GM18520 (cell line): ENCODE data around the gene TPD52L1.
A peak's percentile ranks its signal among the peaks of the same experiment; 100 is the strongest.

ENCODE experiments used
- ATAC-seq: cut with Tn5 transposase; IDR thresholded peaks from one replicate; pipeline ENCODE4 v1.9.1; 2021; ENCODE audit not compliant: unreplicated experiment

TPD52L1 gene

DNA sequence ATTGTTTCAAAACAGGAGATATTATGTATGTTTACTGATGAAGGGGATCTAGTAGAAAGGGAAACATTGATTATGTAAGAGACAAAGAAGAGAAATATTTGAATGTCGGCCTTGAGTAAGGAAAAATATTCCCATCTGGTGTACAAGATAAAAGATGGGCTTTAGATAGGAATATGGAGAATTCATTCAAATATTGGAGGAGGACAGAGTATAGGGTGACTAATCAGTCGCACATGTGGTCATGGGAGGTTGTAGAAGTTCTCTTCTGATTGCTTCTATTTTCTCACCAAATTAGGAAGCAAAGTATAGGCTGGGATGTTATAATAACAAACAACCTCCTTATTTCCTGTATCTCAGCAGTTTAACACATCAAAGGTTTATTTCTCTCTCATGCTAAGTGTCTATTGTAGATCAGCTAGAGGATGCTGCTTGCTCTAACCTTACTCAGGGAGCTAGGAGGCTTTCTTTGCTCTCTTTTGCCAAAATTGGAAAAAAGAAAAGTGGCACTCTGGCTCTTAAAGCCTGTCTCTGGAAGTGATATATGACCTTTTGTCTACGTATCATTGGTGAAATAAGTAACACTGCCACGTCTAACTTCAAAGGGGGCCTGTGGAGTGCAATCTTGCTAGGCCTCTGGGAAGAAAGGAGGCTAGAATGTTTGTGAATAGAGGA, 149.4 kb downstream of the TPD52L1 start:
- ATAC-seq, result no peak

DNA sequence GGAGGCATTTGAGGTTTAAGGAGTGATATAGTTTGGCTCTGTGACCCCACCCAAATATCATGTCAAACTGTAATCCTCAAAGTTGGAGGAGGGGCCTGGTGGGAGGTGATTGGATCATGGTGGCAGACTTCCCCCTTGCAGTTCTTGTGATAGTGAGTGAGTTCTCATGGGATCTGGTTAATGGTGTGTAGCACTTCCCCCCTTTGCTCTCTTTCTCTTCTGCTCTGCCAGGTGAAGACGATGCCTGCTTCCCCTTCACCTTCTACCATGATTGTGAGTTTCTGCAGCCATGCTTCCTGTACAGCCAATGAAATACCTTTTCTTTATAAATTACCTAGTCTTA, 149.9 kb downstream of the TPD52L1 start:
- no peak for ATAC-seq

DNA sequence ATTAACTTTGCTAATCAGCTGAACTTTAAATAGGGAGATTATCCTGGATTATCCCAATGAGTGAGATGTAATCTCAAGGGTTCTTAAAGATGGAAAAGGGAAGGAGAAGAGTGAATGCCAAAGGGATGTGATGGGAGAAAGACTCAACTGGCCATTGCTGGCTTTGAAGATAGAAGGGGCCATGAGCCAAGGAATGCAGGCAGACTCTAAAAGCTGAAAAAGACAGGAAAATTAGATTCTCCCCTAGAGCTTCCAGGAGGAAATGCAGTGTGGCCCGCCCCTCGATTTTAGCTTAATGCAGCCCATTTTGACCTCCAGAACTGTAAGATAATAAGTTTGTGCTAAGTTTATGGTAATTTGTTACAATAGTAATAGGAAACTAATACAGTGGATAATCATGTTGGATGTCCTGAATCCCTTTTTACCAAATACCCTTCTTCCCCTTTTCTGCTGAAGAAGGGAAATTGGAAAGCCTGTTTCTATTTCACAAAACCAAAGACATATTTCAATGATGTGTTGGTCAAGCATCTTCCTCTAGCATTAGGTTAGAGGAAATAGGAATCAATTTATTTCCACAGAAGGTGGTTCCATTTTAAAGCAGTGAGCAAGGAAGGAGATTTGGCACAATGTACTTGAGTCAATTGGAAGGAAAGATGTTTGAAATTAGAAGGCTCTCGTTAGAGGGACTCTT, 151.5 kb downstream of the TPD52L1 start:
- no peak for ATAC-seq

DNA sequence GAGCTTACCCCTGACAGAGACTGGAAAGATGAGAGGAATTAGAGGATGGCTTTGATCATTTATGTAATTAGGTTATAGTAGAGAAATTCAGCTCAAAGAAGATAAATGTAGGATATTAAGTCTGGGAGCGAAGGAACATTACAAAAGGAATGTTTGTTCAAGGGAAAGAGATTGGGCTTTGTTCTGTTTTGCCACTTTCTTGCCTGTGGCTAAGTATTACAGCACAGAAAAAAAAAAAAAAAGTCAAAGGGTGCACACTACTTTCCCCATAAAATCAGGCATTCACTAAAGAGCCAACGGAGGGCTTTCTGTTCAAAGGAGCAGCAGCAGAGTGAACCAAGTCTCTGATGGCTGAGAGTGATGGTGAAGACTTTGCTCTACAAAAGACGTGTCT, 153.2 kb downstream of the TPD52L1 start:
- ATAC-seq, result no peak

GRCh38 chr6:125307150-125307838, 153.7 kb downstream of the TPD52L1 start:
- ATAC-seq, result no peak

GRCh38 chr6:125307964-125308615, 154.5 kb downstream of the TPD52L1 start:
- no peak for ATAC-seq

DNA sequence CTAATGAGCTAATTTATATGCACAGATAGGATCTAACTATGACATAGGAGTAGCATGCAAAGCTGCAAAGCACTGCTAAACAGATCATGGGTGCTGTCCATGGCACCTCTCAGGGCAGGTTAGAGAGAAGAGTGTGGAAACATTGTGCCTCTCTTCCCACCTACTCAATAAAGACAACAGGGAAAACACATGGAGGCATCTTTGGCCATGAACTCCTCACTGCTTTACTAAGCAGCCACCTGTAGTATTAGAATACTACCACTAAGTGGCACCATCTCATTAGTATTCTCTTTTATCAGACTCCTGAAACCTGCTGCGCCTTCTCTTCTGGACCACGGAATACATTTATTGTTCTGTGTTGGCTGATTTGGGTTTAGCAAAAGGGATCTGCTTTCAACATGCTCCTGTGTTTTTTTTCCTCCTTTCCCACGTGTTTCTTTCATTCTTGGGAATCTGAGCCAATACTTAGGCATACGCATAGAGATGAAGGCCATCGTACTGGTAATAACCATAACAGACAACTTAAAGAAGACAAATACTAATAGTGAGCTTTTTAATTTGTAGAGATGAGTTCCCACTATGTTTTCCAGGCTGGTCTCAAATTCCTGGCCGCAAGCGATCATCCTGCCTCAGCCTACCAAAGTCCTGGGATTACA, 157.5 kb downstream of the TPD52L1 start:
- ATAC-seq, result peak; percentile 85

- no peak for ATAC-seq
Measured at GRCh38 chr6:125312478-125312877, 158.9 kb downstream of the TPD52L1 start.

DNA sequence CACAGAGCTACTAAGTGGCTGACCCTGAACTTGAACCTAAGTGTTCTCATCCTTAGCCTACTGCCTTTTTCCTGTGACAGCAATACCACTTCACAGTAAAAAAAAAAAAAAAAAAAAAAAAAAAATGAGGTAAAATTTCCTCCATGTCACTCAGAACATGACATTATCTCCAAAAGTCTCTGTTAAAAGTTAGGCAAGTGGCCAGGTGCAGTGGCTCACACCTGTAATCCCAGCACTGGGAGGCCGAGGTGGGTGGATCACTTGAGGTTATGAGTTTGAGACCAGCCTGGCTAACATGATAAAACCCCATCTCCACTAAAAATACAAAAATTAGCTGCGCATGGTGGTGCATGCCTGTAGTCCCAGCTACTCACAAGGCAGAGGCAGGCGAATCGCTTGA, 159.4 kb downstream of the TPD52L1 start:
- ATAC-seq, result no peak
